Measurements from ENCODE around the gene CNST. TPM values are rescaled to one million over a fixed set of nuclear protein-coding genes. Genes with fewer than 3 reads are reported as not detected.
A peak's percentile ranks its signal among the peaks of the same experiment; 100 is the strongest.
"Not testable (repeated sequence)": the region's sequence is repeated elsewhere in the genome, so short reads cannot be mapped to it uniquely, and the experiment has no call there.

Gene CNST
- total RNA-seq, 1 donor from 2014 or later: 13.7 TPM

- no peak for DNase-seq (ENCODE audit: extremely low read depth, low read depth, low spot score)
Observed at GRCh38 chr1:246659594-246660140, 93.4 kb downstream of the CNST start.

GRCh38 chr1:246661451-246661850 lies 95.2 kb downstream of the CNST start:
- no peak for DNase-seq (ENCODE audit: extremely low read depth, low read depth, low spot score)

GRCh38 chr1:246667773-246668172 lies 101.5 kb downstream of the CNST start:
- no peak for DNase-seq (ENCODE audit: extremely low read depth, low read depth, low spot score)

GRCh38 chr1:246669659-246670058 lies 103.4 kb downstream of the CNST start:
- DNase-seq (ENCODE audit: extremely low read depth, low read depth, low spot score): no peak

DNA sequence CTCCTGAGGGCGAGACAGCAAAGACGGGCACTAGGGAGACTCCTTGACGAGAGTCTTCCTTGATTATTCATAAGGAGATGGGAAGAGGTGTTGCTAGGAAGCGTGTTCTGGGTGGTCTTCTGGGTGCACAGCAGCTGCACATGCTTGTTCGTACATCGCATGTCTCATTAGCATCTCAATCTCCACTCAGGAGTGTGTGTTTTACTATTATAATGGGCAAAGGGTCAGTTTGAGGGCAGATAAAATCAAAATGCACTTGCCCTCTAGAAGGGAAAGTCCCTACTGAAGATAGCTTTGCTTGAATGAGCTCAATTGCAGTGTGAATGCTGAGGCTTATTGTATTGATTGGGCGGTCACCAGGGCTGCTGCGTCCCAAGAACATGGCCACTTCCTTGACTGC lies 107.8 kb downstream of the CNST start:
- DNase-seq (ENCODE audit: extremely low read depth, low read depth, low spot score): no peak

DNA sequence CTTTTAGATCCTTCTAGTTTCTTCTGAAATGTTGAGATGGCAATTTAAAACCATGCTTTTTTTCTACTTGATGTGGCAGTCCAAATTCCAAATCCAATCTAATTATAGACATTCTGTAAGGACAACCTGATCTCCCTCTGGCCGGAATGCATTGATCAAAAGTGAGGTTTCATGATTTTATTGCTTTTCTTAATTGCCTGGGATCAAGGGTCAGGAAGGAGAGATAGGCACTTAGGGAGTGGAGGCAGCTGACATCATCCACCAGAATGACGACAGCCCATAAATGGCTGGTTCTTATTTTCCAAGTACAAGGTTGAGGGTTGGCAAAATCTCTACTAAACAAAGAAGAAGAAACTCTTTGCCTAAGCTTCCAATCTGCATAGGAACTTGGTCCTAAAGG lies 111.6 kb downstream of the CNST start:
- DNase-seq (ENCODE audit: extremely low read depth, low read depth, low spot score): no peak

GRCh38 chr1:246678816-246679793 lies 112.8 kb downstream of the CNST start:
- DNase-seq (ENCODE audit: extremely low read depth, low read depth, low spot score): no peak

DNA sequence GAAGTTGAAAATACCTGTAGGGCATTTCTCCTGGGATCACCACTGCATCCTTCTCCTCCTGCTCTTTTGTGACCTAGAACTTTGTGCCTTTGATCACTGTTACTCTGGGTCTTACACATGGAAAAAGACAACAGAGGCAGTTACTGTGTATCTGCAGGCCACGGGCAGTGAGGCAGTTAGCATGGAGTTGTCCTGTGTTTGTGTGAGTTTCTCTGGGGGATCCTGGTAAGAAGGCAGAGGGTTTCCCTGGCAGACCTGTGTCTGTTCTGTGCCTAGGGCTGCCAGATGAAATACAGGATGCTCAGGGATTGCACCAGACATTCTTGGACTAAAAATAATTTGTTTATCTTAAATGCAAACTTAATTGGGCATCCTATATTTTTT lies 113.5 kb downstream of the CNST start:
- no peak for DNase-seq (ENCODE audit: extremely low read depth, low read depth, low spot score)

DNA sequence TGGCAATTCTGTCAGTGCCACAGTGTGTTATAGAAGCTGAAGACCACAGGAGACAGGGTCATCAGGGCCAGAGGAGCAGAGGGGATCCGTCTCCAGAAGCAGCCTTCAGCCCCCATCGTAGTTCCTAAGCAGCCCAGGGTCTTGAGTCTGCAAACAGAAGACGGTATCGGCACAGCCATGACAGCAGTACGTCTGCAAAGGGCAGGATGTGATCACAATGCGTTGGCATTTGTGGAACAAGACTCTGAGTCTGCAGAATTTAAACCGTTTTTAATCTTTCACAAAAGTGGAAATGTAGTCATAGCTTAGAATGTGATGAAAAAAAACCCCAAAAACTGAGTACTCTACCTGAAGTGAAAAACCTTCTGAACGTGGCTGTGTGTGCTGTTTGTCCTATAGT lies 113.9 kb downstream of the CNST start:
- no peak for DNase-seq (ENCODE audit: extremely low read depth, low read depth, low spot score)

DNA sequence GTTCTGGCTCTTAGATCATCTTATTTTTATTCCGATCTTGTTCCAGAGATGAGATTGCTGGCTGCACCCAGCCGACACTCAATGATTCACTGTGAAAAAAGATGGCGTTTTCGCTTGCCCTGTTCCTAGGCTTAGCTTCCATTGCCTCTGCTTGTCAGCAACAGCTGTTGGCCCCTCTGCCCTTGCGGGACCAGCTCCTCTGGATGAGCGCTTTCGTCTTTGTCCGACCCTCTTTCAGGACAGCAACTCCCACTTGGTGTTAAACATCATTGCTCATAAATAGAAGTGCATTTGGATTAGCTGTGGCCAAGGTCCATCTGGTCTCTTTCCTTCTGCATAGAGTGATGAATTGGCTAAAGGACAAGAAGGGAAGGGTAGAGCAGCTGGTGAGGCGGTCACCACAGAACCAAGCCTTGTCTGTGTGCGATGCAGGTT lies 114.5 kb downstream of the CNST start:
- no peak for DNase-seq (ENCODE audit: extremely low read depth, low read depth, low spot score)

DNA sequence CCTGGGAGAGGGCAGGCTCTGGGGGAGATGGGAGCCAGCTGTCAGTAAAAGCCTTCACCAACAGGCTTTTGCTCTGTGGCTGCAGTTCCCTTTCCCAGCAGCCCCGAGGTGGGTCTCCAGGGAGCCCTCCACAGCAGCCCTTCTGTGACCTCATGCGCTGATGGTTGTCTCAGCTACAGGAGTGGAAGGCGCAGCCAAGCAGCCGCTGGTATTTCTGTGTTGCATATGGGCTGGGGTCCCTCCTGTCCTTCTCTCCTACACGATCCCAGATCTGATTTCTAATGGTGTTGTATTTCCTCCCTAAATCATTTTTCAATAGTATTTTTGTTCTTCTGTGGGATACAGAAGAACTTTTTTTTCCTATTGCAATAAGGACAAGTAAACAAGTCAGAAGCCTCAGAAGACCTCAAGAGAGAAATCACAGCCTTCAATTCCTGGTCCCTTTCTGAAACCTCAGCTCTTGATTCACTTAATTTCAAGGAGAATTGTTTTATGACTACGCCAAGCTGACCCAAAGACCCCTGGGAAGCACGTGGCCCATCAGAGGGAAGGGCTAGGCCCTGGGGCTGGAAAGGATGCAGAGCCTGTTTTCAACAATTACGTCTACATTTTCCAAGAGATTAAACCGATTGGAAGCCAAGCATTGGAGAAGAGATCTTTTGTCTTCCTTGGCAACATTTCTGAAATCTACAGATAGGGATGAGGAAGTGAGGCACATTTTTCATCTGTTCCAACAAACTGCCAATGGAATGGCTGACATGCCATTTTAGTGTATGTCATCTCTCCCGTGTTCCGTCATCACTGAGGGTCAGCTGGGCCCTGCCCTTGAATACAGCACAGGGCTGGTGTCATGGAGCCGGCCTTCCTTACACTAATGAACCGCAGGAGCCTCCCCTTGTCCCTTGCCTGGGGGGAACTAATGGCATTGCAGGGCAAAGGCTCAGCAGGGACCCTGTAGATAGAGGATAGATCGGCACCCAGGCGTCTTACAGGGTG lies 115.9 kb downstream of the CNST start:
- no peak for DNase-seq (ENCODE audit: extremely low read depth, low read depth, low spot score)

- no peak for DNase-seq (ENCODE audit: extremely low read depth, low read depth, low spot score)
Observed at GRCh38 chr1:246683521-246683920, 117.3 kb downstream of the CNST start.

- DNase-seq (ENCODE audit: extremely low read depth, low read depth, low spot score): no peak
Observed at GRCh38 chr1:246687002-246687401, 120.7 kb downstream of the CNST start.

GRCh38 chr1:246689409-246690008 lies 123.3 kb downstream of the CNST start:
- peak; percentile 36 for DNase-seq (ENCODE audit: extremely low read depth, low read depth, low spot score)

DNA sequence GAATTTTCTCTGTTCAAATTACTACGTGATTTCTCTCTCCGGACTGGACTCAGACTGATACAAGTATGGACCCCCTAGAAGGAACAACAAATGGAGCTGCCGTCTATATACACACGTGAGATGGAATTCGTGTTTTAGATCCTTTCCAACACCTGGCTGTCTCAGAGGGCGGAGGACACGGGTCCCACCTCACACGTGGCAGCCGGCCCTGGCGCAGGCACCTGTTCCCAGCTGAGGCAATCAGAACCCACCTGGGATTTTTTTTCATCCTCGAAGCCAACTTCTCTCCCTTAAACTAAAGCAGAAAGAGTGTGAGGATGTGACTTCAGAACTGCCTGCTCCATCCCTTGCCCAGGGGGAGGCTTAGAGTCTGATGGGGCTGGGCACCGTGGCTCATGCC lies 123.8 kb downstream of the CNST start:
- no peak for DNase-seq (ENCODE audit: extremely low read depth, low read depth, low spot score)

DNA sequence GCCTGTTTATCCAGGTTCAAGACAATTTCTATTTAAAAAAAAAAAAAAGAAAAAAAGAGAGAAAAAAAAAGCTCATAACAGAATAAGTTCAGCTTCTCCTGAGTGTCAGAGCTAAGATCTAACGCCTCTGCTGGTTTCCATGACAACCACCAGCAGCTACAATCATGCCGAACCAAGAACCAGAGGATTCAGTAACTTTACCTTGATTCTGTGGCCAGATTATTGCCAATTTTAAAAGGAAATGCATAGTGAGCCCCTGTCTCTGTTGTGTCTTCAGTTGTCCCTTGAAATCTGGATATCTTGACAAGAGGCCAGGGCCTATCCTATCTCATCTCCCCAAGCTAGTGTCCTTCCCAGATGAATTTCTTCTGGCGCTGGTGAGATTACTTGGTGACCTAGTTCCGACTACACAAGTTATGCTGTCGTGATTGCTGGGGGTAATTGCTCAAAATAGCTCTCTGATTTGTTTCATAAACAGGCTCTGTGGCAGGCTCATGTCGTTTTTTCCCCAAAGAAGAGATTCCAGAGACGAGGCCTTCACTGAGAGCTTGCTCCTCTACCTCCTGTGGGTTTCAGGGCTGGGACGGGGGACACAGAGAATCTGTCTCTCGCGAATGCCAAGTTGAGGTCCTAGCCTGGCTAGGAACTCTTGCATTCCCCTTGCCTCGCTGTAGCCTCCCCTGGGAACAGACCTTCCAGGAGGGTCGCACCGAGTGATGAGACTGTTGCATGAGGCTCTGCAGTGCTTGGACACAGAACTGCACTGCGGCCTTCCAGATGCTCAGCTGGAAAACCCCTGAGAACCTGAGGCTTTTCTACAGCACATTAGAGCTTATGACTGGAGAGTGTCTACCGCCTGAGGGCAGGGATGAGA lies 125.6 kb downstream of the CNST start:
- no peak for DNase-seq (ENCODE audit: extremely low read depth, low read depth, low spot score)

DNA sequence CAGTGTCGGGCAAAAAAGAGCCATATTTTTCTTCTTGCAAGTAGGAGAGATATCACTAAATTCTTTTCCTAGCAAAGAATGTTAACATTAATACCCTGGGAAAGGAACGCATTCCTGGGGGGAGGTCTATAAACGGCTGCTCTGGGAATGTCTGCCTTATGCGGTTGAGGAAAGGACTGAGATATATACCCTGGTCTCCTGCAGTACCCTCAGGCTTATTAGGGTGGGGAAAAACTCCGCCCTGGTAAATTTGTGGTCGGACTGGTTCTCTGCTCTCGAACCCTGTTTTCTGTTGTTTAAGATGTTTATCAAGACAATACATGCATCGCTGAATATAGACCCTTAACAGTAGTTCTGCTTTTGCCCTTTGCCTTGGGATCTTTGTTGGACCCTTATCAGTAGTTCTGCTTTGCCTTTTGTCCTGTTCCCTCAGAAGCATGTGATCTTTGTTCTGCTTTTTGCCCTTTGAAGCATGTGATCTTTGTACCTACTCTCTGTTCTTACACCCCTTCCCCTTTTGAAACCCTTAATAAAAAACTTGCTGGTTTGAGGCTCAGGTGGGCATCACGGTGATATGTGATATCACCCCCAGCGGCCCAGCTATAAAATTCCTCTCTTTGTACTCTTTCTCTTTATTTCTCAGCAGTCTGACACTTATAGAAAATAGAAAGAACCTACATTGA lies 128.1 kb downstream of the CNST start:
- not testable (repeated sequence) for DNase-seq (ENCODE audit: extremely low read depth, low read depth, low spot score)

- DNase-seq (ENCODE audit: extremely low read depth, low read depth, low spot score): no peak
Observed at GRCh38 chr1:246695136-246695535, 128.9 kb downstream of the CNST start.

- DNase-seq (ENCODE audit: extremely low read depth, low read depth, low spot score): no peak
Observed at GRCh38 chr1:246695666-246696065, 129.4 kb downstream of the CNST start.
